H9 (cell line): ENCODE data around the gene ZNF892. TPM values are rescaled to one million over a fixed set of nuclear protein-coding genes. Genes with fewer than 3 reads are reported as not detected.

Experiments used
- DNase-seq: peaks from one replicate; pipeline ENCODE4 v3.0.0-alpha.2; 2017
- H2AFZ ChIP-seq: one replicate; pipeline ENCODE4 v1.6.1; 2013; ENCODE audit warnings: mild to moderate bottlenecking, low read length, control low read depth, moderate library complexity
- H2AK5ac ChIP-seq: 2 replicates; pipeline ENCODE4 v1.6.1; 2013; ENCODE audit warnings: low read length, control low read depth, mixed read lengths; ENCODE audit not compliant: insufficient read length
- H2BK120ac ChIP-seq: one replicate; pipeline ENCODE4 v1.6.1; 2013; ENCODE audit warnings: low read depth, mild to moderate bottlenecking, low read length, control low read depth, inconsistent platforms; ENCODE audit not compliant: poor library complexity, severe bottlenecking
- H2BK12ac ChIP-seq: 2 replicates; pipeline ENCODE4 v1.6.1; 2013; ENCODE audit warnings: low read length, control low read depth, mixed read lengths, low read depth; ENCODE audit not compliant: insufficient read length
- H2BK15ac ChIP-seq: 2 replicates; pipeline ENCODE4 v1.6.1; 2013; ENCODE audit warnings: low read depth, low read length, control low read depth
- H2BK20ac ChIP-seq: one replicate; pipeline ENCODE4 v1.6.1; 2013; ENCODE audit warnings: low read depth, mild to moderate bottlenecking, low read length, control low read depth, inconsistent platforms; ENCODE audit not compliant: poor library complexity, severe bottlenecking
- H2BK5ac ChIP-seq: 2 replicates; pipeline ENCODE4 v1.6.1; 2013; ENCODE audit warnings: low read length, control low read depth, mixed read lengths; ENCODE audit not compliant: insufficient read length
- H3K14ac ChIP-seq: 2 replicates; pipeline ENCODE4 v1.6.1; 2013; ENCODE audit warnings: low read length, control low read depth; ENCODE audit not compliant: insufficient read depth
- H3K18ac ChIP-seq: 2 replicates; pipeline ENCODE4 v1.6.1; 2013; ENCODE audit warnings: low read depth, mild to moderate bottlenecking, mixed read lengths, low read length, control low read depth; ENCODE audit not compliant: insufficient read length
- H3K23ac ChIP-seq: 2 replicates; pipeline ENCODE4 v1.6.1; 2013; ENCODE audit warnings: low read length, control low read depth, mixed read lengths, low read depth; ENCODE audit not compliant: insufficient read length
- H3K23me2 ChIP-seq: 2 replicates; pipeline ENCODE4 v1.6.1; 2013; ENCODE audit warnings: low read depth, mild to moderate bottlenecking, mixed read lengths, low read length, control low read depth; ENCODE audit not compliant: insufficient read length, poor library complexity, severe bottlenecking
- H3K27ac ChIP-seq: 2 replicates; pipeline ENCODE4 v1.5.1; 2013; ENCODE audit warnings: low read length, control low read depth, mixed read lengths, low read depth; ENCODE audit not compliant: insufficient read length
- H3K27me3 ChIP-seq: 2 replicates; pipeline ENCODE4 v1.6.1; 2013; ENCODE audit warnings: low read length, control low read depth, inconsistent platforms; ENCODE audit not compliant: insufficient read depth
- H3K4ac ChIP-seq: 2 replicates; pipeline ENCODE4 v1.6.1; 2013; ENCODE audit warnings: low read depth, mild to moderate bottlenecking, control low read depth, inconsistent platforms, low read length, moderate library complexity
- H3K4me1 ChIP-seq: 2 replicates; pipeline ENCODE4 v1.6.1; 2013; ENCODE audit warnings: low read length, control low read depth, inconsistent platforms; ENCODE audit not compliant: insufficient read depth
- H3K4me2 ChIP-seq: 2 replicates; pipeline ENCODE4 v1.6.1; 2013; ENCODE audit warnings: low read length, control low read depth, mixed read lengths; ENCODE audit not compliant: insufficient read length, insufficient read depth
- H3K56ac ChIP-seq: 2 replicates; pipeline ENCODE4 v1.6.1; 2013; ENCODE audit warnings: low read depth, mild to moderate bottlenecking, mixed read lengths, low read length, control low read depth; ENCODE audit not compliant: insufficient read length
- H3K79me1 ChIP-seq: 2 replicates; pipeline ENCODE4 v1.6.1; 2013; ENCODE audit warnings: low read depth, mild to moderate bottlenecking, moderate library complexity, low read length, control low read depth, inconsistent platforms; ENCODE audit not compliant: insufficient read depth, poor library complexity, severe bottlenecking
- H3K79me2 ChIP-seq: 2 replicates; pipeline ENCODE4 v1.6.1; 2013; ENCODE audit warnings: low read length, control low read depth, inconsistent platforms; ENCODE audit not compliant: insufficient read depth
- H3K9ac ChIP-seq: 2 replicates; pipeline ENCODE4 v1.6.1; 2013; ENCODE audit warnings: low read length, control low read depth, mixed read lengths; ENCODE audit not compliant: insufficient read length; ENCODE audit errors: extremely low read depth
- H3K9me3 ChIP-seq: one replicate; pipeline ENCODE4 v1.6.1; 2013; ENCODE audit warnings: low read depth, low read length, inconsistent platforms; ENCODE audit not compliant: control insufficient read depth
- H3T11ph ChIP-seq: one replicate; pipeline ENCODE4 v1.6.1; 2013; ENCODE audit warnings: mild to moderate bottlenecking, low read length, control low read depth, inconsistent platforms
- H4K20me1 ChIP-seq: one replicate; pipeline ENCODE4 v1.6.1; 2013; ENCODE audit not compliant: control insufficient read depth, insufficient read length, insufficient read depth
- H4K5ac ChIP-seq: 2 replicates; pipeline ENCODE4 v1.6.1; 2013; ENCODE audit warnings: low read depth, mild to moderate bottlenecking, mixed read lengths, low read length, control low read depth; ENCODE audit not compliant: insufficient read length
- H4K8ac ChIP-seq: replicated peaks from 2 replicates; pipeline ENCODE4 v1.6.1; 2013; ENCODE audit warnings: low read length, control low read depth, mixed read lengths, low read depth; ENCODE audit not compliant: insufficient read length
- H4K91ac ChIP-seq: 2 replicates; pipeline ENCODE4 v1.6.1; 2013; ENCODE audit warnings: low read depth, mild to moderate bottlenecking, moderate library complexity, mixed read lengths, low read length, control low read depth; ENCODE audit not compliant: insufficient read length
- H3K27ac Mint-ChIP-seq, 3 experiments: 2 replicates in 2 of 3; 3 replicates in 1 of 3; pipeline ENCODE4 v1.8.0; 2020 to 2021; ENCODE audit warnings: mixed read lengths in 3 of 3, mild to moderate bottlenecking in 1 of 3, moderate library complexity in 1 of 3
- H3K27me3 Mint-ChIP-seq: 2 replicates; pipeline ENCODE4 v1.8.0; 2021; ENCODE audit warnings: low read depth, mild to moderate bottlenecking, moderate library complexity, mixed read lengths
- H3K36me3 Mint-ChIP-seq, 3 experiments: 2 replicates in 2 of 3; 3 replicates in 1 of 3; pipeline ENCODE4 v1.8.0; 2020 to 2021; ENCODE audit warnings: low read depth in 3 of 3, mixed read lengths in 3 of 3; ENCODE audit not compliant: insufficient read depth in 1 of 3
- H3K4me1 Mint-ChIP-seq, 2 experiments: 2 replicates each; pipeline ENCODE4 v1.8.0; 2020; ENCODE audit warnings: mixed read lengths in 2 of 2
- H3K4me3 Mint-ChIP-seq, 2 experiments: 2 replicates in 1 of 2; 3 replicates in 1 of 2; pipeline ENCODE4 v1.8.0; 2020 to 2021; ENCODE audit warnings: mild to moderate bottlenecking in 2 of 2, mixed read lengths in 2 of 2, moderate library complexity in 1 of 2
- H3K9me3 Mint-ChIP-seq, 2 experiments: 2 replicates in 1 of 2; 3 replicates in 1 of 2; pipeline ENCODE4 v1.8.0; 2020; ENCODE audit warnings: mild to moderate bottlenecking in 2 of 2, mixed read lengths in 2 of 2, moderate library complexity in 1 of 2
- WGBS: extraction: QIAGEN DNeasy Blood & Tissue Kit; methylation state at CpG from one replicate; pipeline ENCODE4 v1.1.7; 2013; ENCODE audit warnings: missing lambda C conversion rate, low lambda C conversion rate, mixed read lengths; ENCODE audit not compliant: insufficient read length; ENCODE audit errors: extremely low coverage; 5-methylcytosine and 5-hydroxymethylcytosine counted together
- total RNA-seq: library from RNA; stranded (reverse); gene quantifications from 2 replicates; pipeline ENCODE4 v1.2.1, GENCODE V29; 2021
- TF ChIP-seq, protein P1 (sequence below): fragments of 200-600 bp; sonication (generic); conservative IDR thresholded peaks from 3 replicates; pipeline ENCODE4 v1.8.0; 2021; ENCODE audit warnings: antibody characterized with exemption, mild to moderate bottlenecking

The ZNF892 gene
- total RNA-seq, 1 experiment from 2014 or later, result 13.2 TPM

DNA sequence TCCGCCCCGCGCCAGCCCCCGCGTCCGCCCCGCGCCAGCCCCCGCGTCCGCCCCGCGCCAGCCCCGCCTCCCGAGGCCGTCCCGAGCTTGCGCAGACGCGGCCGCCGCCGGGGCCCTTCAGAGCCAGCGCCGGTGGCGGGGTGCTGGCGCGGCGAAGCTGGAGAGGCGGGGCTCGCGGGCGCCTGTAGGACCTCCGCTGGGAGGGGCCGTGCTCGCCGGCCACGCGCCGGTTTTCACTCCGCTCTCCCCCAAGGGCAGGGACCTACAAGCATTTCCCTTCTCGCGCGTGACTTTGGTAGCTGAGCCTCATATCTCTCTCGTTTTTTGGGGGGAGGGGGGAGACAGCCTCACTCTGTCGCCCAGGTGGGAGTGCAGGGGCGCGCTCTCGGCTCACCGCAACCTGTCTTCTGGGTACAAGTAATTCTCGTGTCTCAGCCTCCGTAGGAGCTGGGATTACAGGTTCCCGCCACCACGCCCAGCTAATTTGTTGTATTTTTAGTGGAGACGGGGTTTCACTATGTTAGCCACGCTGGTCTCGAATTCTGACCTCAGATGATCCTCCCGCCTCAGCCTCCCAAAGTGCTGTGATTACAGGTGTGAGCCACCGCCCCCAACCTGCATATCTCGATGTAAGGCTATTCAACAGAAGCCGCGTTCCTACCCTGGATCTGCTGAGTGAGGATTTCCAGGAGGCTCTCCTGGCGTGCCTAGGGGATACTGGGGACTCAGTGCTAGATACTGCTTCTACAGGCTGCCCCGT lies 47.5 kb upstream of the ZNF892 start, which contains the start of gene ZNF514:
Gene ZNF514, minus strand, starts transcription at position 159 of the 760 bp plus-strand sequence. CDS start 6,595 bp downstream, outside the sequence.
- no peak within 1 kb of the TSS for H3K27ac ChIP-seq
- H3K27me3 ChIP-seq, result no peaks in the 10 kb centered on the region
- H3K4me3 Mint-ChIP-seq, result peak within 1 kb of the TSS; percentile 78 to 96
- H3K9me3 ChIP-seq, result no peaks in the 10 kb centered on the region
- no peak within 1 kb of the TSS for H2BK5ac ChIP-seq
- no peaks in the 10 kb centered on the region for H3K79me2 ChIP-seq
- H3K14ac ChIP-seq, result peak within 1 kb of the TSS; percentile 1; the same call in 1 of the 2 replicates
- H3K27ac Mint-ChIP-seq, result peak within 1 kb of the TSS in 2 of 3 experiments; percentile 73 to 95; a peak in 4 of 7 replicates
- peaks cover 2% of the 10 kb centered on the region for H3K79me1 ChIP-seq
- DNase-seq, result peak; percentile 68
- TF ChIP-seq, protein P1, sequence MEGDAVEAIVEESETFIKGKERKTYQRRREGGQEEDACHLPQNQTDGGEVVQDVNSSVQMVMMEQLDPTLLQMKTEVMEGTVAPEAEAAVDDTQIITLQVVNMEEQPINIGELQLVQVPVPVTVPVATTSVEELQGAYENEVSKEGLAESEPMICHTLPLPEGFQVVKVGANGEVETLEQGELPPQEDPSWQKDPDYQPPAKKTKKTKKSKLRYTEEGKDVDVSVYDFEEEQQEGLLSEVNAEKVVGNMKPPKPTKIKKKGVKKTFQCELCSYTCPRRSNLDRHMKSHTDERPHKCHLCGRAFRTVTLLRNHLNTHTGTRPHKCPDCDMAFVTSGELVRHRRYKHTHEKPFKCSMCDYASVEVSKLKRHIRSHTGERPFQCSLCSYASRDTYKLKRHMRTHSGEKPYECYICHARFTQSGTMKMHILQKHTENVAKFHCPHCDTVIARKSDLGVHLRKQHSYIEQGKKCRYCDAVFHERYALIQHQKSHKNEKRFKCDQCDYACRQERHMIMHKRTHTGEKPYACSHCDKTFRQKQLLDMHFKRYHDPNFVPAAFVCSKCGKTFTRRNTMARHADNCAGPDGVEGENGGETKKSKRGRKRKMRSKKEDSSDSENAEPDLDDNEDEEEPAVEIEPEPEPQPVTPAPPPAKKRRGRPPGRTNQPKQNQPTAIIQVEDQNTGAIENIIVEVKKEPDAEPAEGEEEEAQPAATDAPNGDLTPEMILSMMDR, result no peak
- peaks cover 15 to 22% (median 17%) of the 10 kb centered on the region in 3 experiments for H3K36me3 Mint-ChIP-seq
- H2BK15ac ChIP-seq, result no peak within 1 kb of the TSS
- no peak within 1 kb of the TSS for H3K4ac ChIP-seq
- no peak within 1 kb of the TSS for H4K5ac ChIP-seq
- no CpG with 5 or more reads among the region's 64 CpGs for WGBS
- no peak within 1 kb of the TSS for H3K23ac ChIP-seq
- H3K23me2 ChIP-seq, result peaks cover 6% of the 10 kb centered on the region
- peaks cover 0 to 4% of the 10 kb centered on the region in 2 experiments; a peak in 3 of 5 replicates for H3K9me3 Mint-ChIP-seq
- H4K8ac ChIP-seq, result no peak within 1 kb of the TSS
- no peaks in the 10 kb centered on the region for H4K20me1 ChIP-seq
- H2BK20ac ChIP-seq, result no peak within 1 kb of the TSS
- H3K27me3 Mint-ChIP-seq, result peaks cover 12% of the 10 kb centered on the region
- peak within 1 kb of the TSS; percentile 83 for H3K4me2 ChIP-seq
- peaks cover 11 to 14% of the 10 kb centered on the region in 2 experiments for H3K4me1 Mint-ChIP-seq
- H3K9ac ChIP-seq, result peak within 1 kb of the TSS; percentile 3
- H4K91ac ChIP-seq, result no peak within 1 kb of the TSS
- H2AK5ac ChIP-seq, result no peak within 1 kb of the TSS
- H2AFZ ChIP-seq, result no peak within 1 kb of the TSS
- H3K56ac ChIP-seq, result no peak within 1 kb of the TSS
- H2BK12ac ChIP-seq, result no peak within 1 kb of the TSS
- H3K4me1 ChIP-seq, result no peaks in the 10 kb centered on the region; the same call in 1 of the 2 replicates
- H3K18ac ChIP-seq, result peak within 1 kb of the TSS; percentile 78
- H2BK120ac ChIP-seq, result no peak within 1 kb of the TSS
- no peak within 1 kb of the TSS for H3T11ph ChIP-seq
